Measurements from ENCODE around the gene TNFSF9. TPM values are rescaled to one million over a fixed set of nuclear protein-coding genes. Genes with fewer than 3 reads are reported as not detected.

TNFSF9 gene
- total RNA-seq, 2 experiments from 2014 or later: 20.9 to 22.3 TPM

DNA sequence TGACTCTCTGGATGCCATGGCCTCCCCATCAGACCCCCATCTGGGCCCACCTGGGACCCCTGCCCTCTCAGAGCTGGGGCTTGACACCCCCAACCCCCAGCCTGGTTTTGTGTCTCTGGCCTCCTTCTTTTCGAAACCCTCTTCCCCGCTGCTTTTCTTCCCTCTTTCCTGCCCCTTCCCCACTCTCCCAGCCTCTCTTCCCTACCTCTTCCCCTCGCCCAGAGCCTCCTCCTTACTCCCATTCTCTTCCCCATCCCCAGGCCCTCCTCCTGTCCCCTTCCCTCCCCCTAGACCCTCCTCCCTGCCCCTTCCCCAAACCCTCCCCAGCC, 2.1 kb downstream of the TNFSF9 start:
- no peaks in the 10 kb centered on the region for H3K9me2 ChIP-seq (ENCODE audit: insufficient read depth, low read length)
- CTCF ChIA-PET (ENCODE audit: unreplicated experiment): no interaction called here
- peak overlapping the region; percentile 91 for H3K27ac ChIP-seq (ENCODE audit: low read depth, low read length, poor library complexity, severe bottlenecking)
- DNase-seq (ENCODE audit: low spot score): no peak
- no peak overlapping the region for H2AFZ ChIP-seq (ENCODE audit: low read length)
- peaks cover 63% of the 10 kb centered on the region for H3K4me1 ChIP-seq (ENCODE audit: insufficient read depth, low read length, poor library complexity, severe bottlenecking)
- peaks cover 11% of the 10 kb centered on the region; the same call in 1 of the 2 replicates for H3K9me3 ChIP-seq (ENCODE audit: low read length)
- intact Hi-C loops (cut with micrococcal nuclease; ENCODE audit: unreplicated experiment): no loop called here
- peak overlapping the region; percentile 80 for H3K4me2 ChIP-seq (ENCODE audit: low read length)
- peaks cover 34% of the 10 kb centered on the region for H3K36me3 ChIP-seq (ENCODE audit: insufficient read depth, low read length)
- POLR2A ChIA-PET: interaction anchor here (0.9 to 1.2 kb wide), 2 partner anchors 26 to 69 kb away, joined by 3 read pairs; no protein-coding TSS in a partner anchor
- H3K4me3 ChIP-seq (ENCODE audit: low read depth, low read length, poor library complexity, severe bottlenecking): peak overlapping the region; percentile 91
- peaks cover 43% of the 10 kb centered on the region for H3K79me2 ChIP-seq (ENCODE audit: insufficient read depth, low read depth, low read length)
- TF ChIP-seq EZH2phosphoT487 (IDR thresholded peaks at IDR 0.05; ENCODE audit: borderline replicate concordance, low read depth, low read length) (no peak), CTCF (conservative IDR thresholded peaks at IDR 0.05; ENCODE audit: low read length) (no peak)
- no TSS peak for BruUV-seq (replicated peaks)
- peaks cover 14% of the 10 kb centered on the region; the same call in 1 of the 2 replicates for H4K20me1 ChIP-seq (ENCODE audit: insufficient read depth, low read length)

GRCh38 chr19:6533746-6534418, 3.1 kb downstream of the TNFSF9 start:
- no peak for TF ChIP-seq EZH2phosphoT487 (IDR thresholded peaks at IDR 0.05; ENCODE audit: borderline replicate concordance, low read depth, low read length)
- no peak for TF ChIP-seq CTCF (conservative IDR thresholded peaks at IDR 0.05; ENCODE audit: low read length)
- CTCF ChIA-PET (ENCODE audit: unreplicated experiment): no interaction called here
- Histone ChIP-seq H3K4me1 (ENCODE audit: insufficient read depth, low read length, poor library complexity, severe bottlenecking) (peaks cover 63% of the 10 kb centered on the region), H3K27ac (ENCODE audit: low read depth, low read length, poor library complexity, severe bottlenecking) (peak overlapping the region; percentile 28), H2AFZ (ENCODE audit: low read length) (no peak overlapping the region), H3K79me2 (ENCODE audit: insufficient read depth, low read depth, low read length) (peaks cover 43% of the 10 kb centered on the region), H3K36me3 (ENCODE audit: insufficient read depth, low read length) (peaks cover 38% of the 10 kb centered on the region), H3K4me2 (ENCODE audit: low read length) (peak overlapping the region; percentile 22; the same call in 1 of the 2 replicates), H3K9me2 (ENCODE audit: insufficient read depth, low read length) (no peaks in the 10 kb centered on the region), H3K9me3 (ENCODE audit: low read length) (peaks cover 12% of the 10 kb centered on the region; the same call in 1 of the 2 replicates), H3K4me3 (ENCODE audit: low read depth, low read length, poor library complexity, severe bottlenecking) (no peak overlapping the region), H4K20me1 (ENCODE audit: insufficient read depth, low read length) (peaks cover 14% of the 10 kb centered on the region; the same call in 1 of the 2 replicates)
- POLR2A ChIA-PET: interaction anchor here (0.5 to 0.8 kb wide), 2 partner anchors 12 to 270 kb away, joined by 3 to 6 read pairs; no protein-coding TSS in a partner anchor
- no peak for DNase-seq (ENCODE audit: low spot score)
- intact Hi-C loops (cut with micrococcal nuclease; ENCODE audit: unreplicated experiment): no loop called here
- BruUV-seq (replicated peaks): no TSS peak
